ENCODE data around the gene ZNF586.
"Not testable (repeated sequence)": the region's sequence is repeated elsewhere in the genome, so short reads cannot be mapped to it uniquely, and the experiment has no call there.

ZNF586 gene

DNA sequence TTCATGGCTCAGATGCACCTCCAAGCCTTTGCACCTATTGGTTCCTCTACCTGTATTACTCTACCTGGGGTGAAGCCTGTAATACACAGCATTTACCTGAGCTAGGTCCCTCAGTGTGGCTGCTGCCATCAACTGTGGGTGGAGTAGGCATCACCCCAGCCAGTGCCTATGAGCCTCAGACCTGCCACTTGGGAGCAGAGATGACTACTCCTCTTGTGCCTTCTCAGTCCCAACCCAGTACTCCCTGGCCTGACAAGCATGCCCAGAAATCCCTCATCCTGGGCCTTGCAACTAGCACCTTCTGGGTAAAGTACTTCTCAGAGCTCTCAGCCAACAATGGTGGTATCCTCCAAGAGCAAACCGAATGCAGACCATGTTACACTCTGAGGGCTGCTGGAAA is 27.1 kb downstream of the ZNF586 start:
- not testable (repeated sequence) for DNase-seq (ENCODE audit: low read depth in 2 of 2)

- no peak for DNase-seq (ENCODE audit: low read depth in 2 of 2)
These were observed 31.2 kb downstream of the ZNF586 start for GRCh38 chr19:57800696-57801095.

- DNase-seq (ENCODE audit: low read depth in 2 of 2) = no peak
These were observed 32.8 kb downstream of the ZNF586 start for GRCh38 chr19:57802269-57802668.

GRCh38 chr19:57803265-57803593 is 33.8 kb downstream of the ZNF586 start:
- DNase-seq (ENCODE audit: low read depth in 2 of 2) = no peak

DNA sequence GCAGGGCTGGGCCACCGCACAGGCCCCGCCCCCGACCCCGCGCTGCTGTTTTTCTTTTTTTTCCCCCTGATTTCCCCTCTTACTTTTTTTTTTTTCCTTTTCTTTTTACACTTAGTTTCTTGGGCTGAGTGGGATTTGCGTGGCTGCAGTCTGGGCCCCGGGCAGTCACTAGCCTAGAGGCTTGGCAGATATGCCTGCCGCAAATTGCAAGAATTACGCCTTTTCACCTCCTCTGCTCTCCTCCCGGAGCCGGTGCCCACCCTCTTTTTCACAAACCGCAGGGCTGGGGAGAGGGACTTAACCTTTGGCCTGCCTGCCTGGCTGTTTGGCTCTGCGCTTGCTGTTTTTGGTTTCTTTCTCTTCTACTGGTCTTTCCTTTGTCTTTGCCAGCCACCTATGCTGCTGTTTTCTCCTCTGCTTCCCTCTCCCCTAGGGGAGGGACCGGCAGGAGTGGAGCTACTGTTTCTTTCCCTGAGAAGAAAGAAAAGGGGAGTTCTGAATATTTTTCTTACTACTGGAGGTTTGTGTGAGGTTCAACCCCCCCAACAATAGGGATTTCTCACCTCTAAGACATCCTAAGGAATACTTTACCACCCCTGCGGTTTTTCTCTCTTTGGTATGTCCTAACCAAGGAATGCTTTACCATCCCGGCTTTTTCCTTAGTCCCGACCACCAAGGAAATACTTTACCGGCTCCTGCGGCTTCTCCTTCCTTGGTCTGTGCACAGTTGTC is 34.3 kb downstream of the ZNF586 start:
- DNase-seq (ENCODE audit: low read depth in 2 of 2) = peak; percentile 96

- no peak for DNase-seq (ENCODE audit: low read depth in 2 of 2)
These were observed 38.1 kb downstream of the ZNF586 start for GRCh38 chr19:57807541-57807940.

DNA sequence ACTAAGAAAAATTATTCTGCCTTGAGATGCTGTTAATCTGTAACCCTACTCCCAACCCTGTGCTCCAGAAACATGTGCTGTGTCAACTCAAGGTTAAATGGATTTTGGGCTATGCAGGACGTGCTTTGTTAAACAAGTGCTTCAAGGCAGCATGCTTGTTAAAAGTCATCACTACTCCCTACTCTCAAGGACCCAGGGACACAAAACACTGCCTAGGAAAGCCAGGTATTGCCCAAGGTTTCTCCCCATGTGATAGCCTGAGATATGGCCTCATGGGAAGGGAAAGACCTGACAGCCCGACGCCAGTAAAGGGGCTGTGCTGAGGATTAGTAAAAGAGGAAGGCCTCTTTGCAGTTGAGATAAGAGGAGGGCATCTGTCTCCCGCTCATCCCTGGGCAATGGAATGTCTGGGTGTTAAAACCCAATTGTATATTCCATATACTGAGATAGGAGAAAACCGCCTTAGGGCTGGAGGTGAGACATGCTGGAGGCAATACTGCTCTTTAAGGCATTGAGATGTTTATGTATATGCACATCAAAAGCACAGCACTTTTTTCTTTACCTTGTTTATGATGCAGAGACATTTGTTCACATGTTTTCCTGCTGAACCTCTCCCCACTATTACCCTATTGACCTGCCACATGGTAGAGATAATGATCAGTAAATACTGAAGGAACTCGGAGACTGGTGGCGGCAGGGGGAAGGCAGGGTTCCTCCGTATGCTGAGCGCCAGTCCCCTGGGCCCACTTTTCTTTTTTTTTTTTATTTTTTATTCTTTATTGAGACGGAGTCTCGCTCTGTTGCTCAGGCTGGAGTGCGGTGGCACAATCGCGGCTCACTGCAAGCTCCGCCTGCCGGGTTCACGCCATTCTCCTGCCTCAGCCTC is 41.2 kb downstream of the ZNF586 start:
- not testable (repeated sequence) for DNase-seq (ENCODE audit: low read depth in 2 of 2)

- DNase-seq (ENCODE audit: low read depth in 2 of 2) = no peak
These were observed 42.8 kb downstream of the ZNF586 start for GRCh38 chr19:57812226-57812625.

DNA sequence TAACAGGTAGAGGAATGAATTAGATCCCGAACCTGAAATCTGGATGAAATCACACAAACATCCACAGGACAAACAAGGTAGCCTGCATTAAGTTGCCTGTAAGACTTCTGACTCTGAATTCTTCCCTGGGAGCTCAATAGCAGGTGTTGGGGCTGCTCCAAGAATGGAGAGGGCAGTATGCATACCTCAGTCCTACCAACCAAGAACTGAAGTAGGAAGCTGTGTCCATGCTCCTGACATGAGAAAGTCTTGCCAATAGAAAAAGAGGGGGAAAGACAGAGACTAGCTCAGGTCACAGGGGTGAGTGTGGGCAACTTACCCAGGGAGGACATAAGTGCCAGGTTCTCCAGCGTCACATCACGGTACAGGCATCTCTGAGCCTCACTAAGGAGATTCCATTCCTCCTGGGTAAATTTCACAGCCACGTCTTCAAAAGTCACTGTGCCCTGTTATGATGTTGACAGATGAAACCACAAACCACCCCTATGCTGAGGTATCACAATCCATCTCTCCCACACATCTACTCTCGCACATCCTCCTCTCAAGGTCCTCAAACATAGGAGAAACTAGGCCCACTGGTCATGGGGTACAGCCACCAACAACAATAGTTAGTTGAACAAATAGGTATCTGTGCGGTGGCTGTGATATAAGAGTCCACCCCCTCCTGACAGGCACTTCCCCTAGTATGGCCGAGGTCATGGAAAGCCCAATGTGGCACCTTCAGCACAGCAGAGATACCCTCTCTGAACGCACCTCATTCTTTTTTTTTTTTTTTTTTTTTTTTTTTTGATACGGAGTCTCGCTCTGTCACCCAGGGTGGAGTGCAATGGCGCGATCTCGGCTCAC is 43.7 kb downstream of the ZNF586 start:
- not testable (repeated sequence) for DNase-seq (ENCODE audit: low read depth in 2 of 2)

- DNase-seq (ENCODE audit: low read depth in 2 of 2) = no peak
These were observed 44.5 kb downstream of the ZNF586 start for GRCh38 chr19:57813919-57814504.

DNA sequence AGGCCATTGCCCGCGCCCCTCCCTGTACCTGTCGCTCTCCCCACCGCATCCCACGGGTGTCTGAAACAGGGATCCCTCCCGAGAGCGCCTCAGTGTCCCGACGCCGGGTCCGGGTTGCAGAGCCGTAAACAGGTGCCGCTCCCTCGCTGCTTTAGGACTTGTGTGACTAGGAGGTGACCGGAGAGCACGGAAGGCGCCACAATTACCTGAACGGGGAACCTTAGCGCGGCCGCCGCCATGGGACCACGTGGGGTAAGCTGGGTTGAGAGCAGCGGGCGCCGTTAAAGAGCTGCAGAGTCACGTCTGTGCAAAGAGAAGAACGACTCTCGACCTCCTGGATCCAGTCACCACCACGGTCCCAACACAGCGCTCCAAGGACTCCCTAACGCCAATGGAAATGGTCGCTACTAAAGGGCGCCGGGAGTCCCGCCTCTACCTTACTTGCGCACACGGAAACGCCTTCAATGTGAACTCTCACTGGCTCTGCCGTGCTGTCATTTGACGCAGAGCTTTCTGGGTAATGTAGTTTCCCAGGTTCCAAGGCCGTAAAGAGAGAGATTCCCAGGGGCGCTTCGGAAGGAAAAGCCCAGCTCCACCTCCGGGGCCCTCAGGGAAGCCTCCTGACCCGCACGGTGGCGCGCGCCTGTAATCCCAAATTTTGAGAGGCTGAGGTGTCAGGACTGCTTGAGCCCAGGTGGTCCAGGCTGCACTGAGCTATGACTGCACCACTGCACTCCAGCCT is 45.2 kb downstream of the ZNF586 start, which contains the start of gene ZNF552:
ZNF552 (minus strand) TSS at position 409 of the 742 bp plus-strand sequence; CDS start at position 239, 170 bp downstream.
- DNase-seq (ENCODE audit: low read depth in 2 of 2) = peak; percentile 78 to 80

GRCh38 chr19:57815247-57816075 is 46.0 kb downstream of the ZNF586 start:
- DNase-seq (ENCODE audit: low read depth in 2 of 2) = no peak

GRCh38 chr19:57816652-57817051 is 47.2 kb downstream of the ZNF586 start:
- DNase-seq (ENCODE audit: low read depth in 2 of 2) = no peak

GRCh38 chr19:57817976-57818375 is 48.5 kb downstream of the ZNF586 start:
- DNase-seq (ENCODE audit: low read depth in 2 of 2) = no peak

DNA sequence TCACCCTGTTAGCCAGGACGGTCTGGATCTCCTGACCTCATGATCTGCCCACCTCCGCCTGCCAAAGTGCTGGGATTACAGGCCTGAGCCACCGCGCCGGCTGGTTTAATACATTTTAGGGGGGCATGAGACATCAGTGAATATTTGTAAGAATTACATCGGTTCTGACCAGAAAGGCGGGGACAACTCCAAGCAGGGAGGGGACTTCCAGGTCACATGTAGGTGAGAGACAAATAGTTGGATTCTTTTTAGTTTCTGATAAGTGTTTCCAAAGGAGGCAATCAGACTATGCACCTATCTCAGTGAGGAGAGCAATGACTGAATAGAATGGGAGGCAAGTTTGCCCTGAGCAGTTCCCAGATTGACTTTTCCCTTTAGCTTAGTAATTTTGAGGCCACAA is 48.9 kb downstream of the ZNF586 start:
- no peak for DNase-seq (ENCODE audit: low read depth in 2 of 2)

DNA sequence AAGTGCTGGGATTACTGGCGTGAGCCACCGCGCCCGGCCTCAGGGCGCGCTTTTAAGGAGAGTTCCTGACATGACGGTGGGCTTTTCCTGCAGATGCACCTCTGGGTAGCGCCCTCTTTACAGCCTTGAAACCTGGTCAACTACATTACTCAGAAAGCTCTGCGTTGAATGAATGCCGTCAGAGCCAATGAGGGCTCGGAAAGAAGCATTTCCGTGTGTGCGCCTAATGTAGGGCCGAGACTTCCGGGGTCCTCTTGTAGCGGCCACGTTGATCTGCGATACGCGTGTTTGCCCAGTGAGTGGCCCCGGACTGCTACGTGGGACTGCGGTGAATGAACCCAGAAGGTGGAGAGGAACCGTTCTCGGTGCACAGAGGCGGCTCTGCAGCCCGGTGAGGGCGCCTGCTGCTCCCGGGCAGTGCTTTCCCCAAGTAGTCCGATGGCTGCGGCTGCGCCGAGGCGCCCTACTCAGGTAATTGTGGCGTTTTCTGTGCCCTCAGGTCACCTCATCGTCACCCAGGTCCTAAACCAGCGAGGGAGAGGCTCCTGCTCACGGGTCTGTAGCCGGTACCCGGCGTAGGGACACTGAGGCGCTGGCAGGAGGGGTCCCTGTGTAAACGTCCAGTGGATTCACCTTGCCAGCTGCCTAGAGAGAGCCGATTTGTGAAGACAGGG is 50.1 kb downstream of the ZNF586 start:
- peak; percentile 83 to 84 for DNase-seq (ENCODE audit: low read depth in 2 of 2)

GRCh38 chr19:57820599-57820998 is 51.1 kb downstream of the ZNF586 start:
- no peak for DNase-seq (ENCODE audit: low read depth in 2 of 2)

DNA sequence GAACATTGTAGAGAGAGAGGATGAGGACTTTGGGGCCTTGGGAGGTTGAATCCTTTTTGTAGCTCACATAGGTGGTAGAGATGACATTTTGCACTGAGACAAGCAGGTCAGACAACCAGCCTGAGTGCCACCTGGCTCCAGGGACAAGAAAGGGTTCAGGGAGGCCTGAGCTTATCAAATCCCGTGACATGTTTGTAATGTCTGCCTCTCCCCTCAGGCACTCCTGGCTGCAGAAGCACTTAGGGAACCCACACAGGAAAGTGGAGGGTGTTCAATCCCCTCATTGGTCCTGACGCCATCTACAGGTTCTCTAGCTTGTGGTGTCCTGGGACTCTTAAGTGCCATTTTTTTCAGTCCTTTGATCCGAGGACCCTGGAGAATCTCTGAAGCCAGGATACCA is 51.6 kb downstream of the ZNF586 start:
- not testable (repeated sequence) for DNase-seq (ENCODE audit: low read depth in 2 of 2)

GRCh38 chr19:57821501-57821900 is 52.0 kb downstream of the ZNF586 start:
- DNase-seq (ENCODE audit: low read depth in 2 of 2) = not testable (repeated sequence)
